CD14-positive monocyte (primary cell): ENCODE measurements around the gene CGRRF1. TPM values are rescaled to one million over a fixed set of nuclear protein-coding genes. Genes with fewer than 3 reads are reported as not detected.
A peak's percentile ranks its signal among the peaks of the same experiment; 100 is the strongest.

Source experiments
- DNase-seq, 3 donors: peaks; one replicate each; pipeline ENCODE4 v3.0.0-alpha.2; 2011 to 2022
- H2AFZ ChIP-seq: 2 replicates; pipeline ENCODE4 v1.6.0; 2012; ENCODE audit warnings: mild to moderate bottlenecking, low read depth, low read length, inconsistent platforms; ENCODE audit not compliant: insufficient read depth, poor library complexity, severe bottlenecking
- H3K27ac ChIP-seq, 2 donors: 1 replicate in 1 of 2; 2 replicates in 1 of 2; pipeline ENCODE4 v1.5.1; 2012 to 2013; ENCODE audit warnings: low read length in 2 of 2, control low read depth in 1 of 2, inconsistent platforms in 1 of 2, low read depth in 1 of 2, mild to moderate bottlenecking in 1 of 2
- H3K27me3 ChIP-seq, 2 donors: one replicate each; pipeline versions ENCODE4 v1.6.0 to v1.6.1; 2011 to 2013; ENCODE audit warnings: low read length in 2 of 2; ENCODE audit not compliant: control insufficient read depth in 2 of 2, insufficient read depth in 2 of 2
- H3K36me3 ChIP-seq, 2 donors: replicated peaks in 1 of 2; 1 replicate in 1 of 2; 2 replicates in 1 of 2; pipeline versions ENCODE4 v1.5.1 to v1.6.1; 2012 to 2013; ENCODE audit warnings: low read length in 2 of 2, control low read depth in 1 of 2, inconsistent platforms in 1 of 2, mild to moderate bottlenecking in 1 of 2; ENCODE audit not compliant: insufficient read depth in 2 of 2, control insufficient read depth in 1 of 2
- H3K4me1 ChIP-seq, 2 donors: 1 replicate in 1 of 2; 2 replicates in 1 of 2; pipeline versions ENCODE4 v1.5.1 to v1.6.1; 2012 to 2013; ENCODE audit warnings: low read length in 2 of 2, control low read depth in 1 of 2, inconsistent platforms in 1 of 2, mild to moderate bottlenecking in 1 of 2, moderate library complexity in 1 of 2; ENCODE audit not compliant: insufficient read depth in 2 of 2, control insufficient read depth in 1 of 2
- H3K4me2 ChIP-seq: replicated peaks from 2 replicates; pipeline ENCODE3; 2012; ENCODE audit warnings: low read length, moderate library complexity, mild to moderate bottlenecking; ENCODE audit not compliant: poor library complexity, severe bottlenecking; ENCODE audit errors: extremely low read depth
- H3K4me3 ChIP-seq, 3 experiments: fragments of 200-600 bp in 1 of 3; sonication (generic) in 1 of 3; replicated peaks in 1 of 3; 1 replicate in 2 of 3; 2 replicates in 1 of 3; pipeline ENCODE4 v1.5.1; 2011 to 2013; ENCODE audit warnings: low read length in 3 of 3, mild to moderate bottlenecking in 3 of 3, control low read depth in 2 of 3, low read depth in 2 of 3, inconsistent platforms in 1 of 3, moderate library complexity in 1 of 3
- H3K79me2 ChIP-seq: 2 replicates; pipeline ENCODE4 v1.6.0; 2012; ENCODE audit warnings: mild to moderate bottlenecking, control low read depth, inconsistent platforms, low read length, moderate library complexity; ENCODE audit not compliant: insufficient read depth
- H3K9ac ChIP-seq: 2 replicates; pipeline ENCODE4 v1.6.0; 2017; ENCODE audit warnings: low read length, mild to moderate bottlenecking; ENCODE audit not compliant: insufficient read depth, poor library complexity, severe bottlenecking
- H3K9me3 ChIP-seq, 2 donors: replicated peaks in 1 of 2; 1 replicate in 1 of 2; 2 replicates in 1 of 2; pipeline versions ENCODE4 v1.5.1 to v1.6.1; 2012 to 2013; ENCODE audit warnings: low read length in 2 of 2, control low read depth in 1 of 2; ENCODE audit not compliant: control insufficient read depth in 1 of 2, insufficient read depth in 1 of 2
- H4K20me1 ChIP-seq: 2 replicates; pipeline ENCODE4 v1.6.0; 2012; ENCODE audit warnings: mild to moderate bottlenecking, low read length, control low read depth, moderate library complexity; ENCODE audit not compliant: insufficient read depth
- H3K27ac Mint-ChIP-seq, 7 donors: one replicate each; pipeline ENCODE4 v1.8.0; 2020; ENCODE audit warnings: mild to moderate bottlenecking in 7 of 7, mixed read lengths in 7 of 7, moderate library complexity in 6 of 7, inconsistent platforms in 2 of 7
- H3K27me3 Mint-ChIP-seq, 3 donors: one replicate each; pipeline ENCODE4 v1.8.0; 2021 to 2022; ENCODE audit warnings: low read depth in 3 of 3, mild to moderate bottlenecking in 3 of 3, mixed read lengths in 3 of 3, moderate library complexity in 3 of 3, inconsistent platforms in 1 of 3
- H3K36me3 Mint-ChIP-seq, 2 donors: one replicate each; pipeline ENCODE4 v1.8.0; 2020; ENCODE audit warnings: mixed read lengths in 2 of 2, inconsistent platforms in 1 of 2, mild to moderate bottlenecking in 1 of 2
- H3K4me1 Mint-ChIP-seq: one replicate; pipeline ENCODE4 v1.8.0; 2020; ENCODE audit warnings: mild to moderate bottlenecking, mixed read lengths
- H3K4me3 Mint-ChIP-seq, 2 donors: one replicate each; pipeline ENCODE4 v1.8.0; 2020; ENCODE audit warnings: mild to moderate bottlenecking in 2 of 2, mixed read lengths in 2 of 2, moderate library complexity in 1 of 2
- H3K9me3 Mint-ChIP-seq, 7 donors: one replicate each; pipeline ENCODE4 v1.8.0; 2020 to 2022; ENCODE audit warnings: mixed read lengths in 7 of 7, mild to moderate bottlenecking in 6 of 7, moderate library complexity in 6 of 7, inconsistent platforms in 2 of 7
- CTCF ChIP-seq: fragments of 200-600 bp; IDR thresholded peaks from one replicate; pipeline ENCODE4 v1.8.0; 2022; ENCODE audit warnings: antibody characterized with exemption, mild to moderate bottlenecking
- WGBS: methylation state at CpG from one replicate; pipeline ENCODE4 v1.1.5; 2013; ENCODE audit warnings: missing lambda C conversion rate; ENCODE audit not compliant: insufficient coverage; 5-methylcytosine and 5-hydroxymethylcytosine counted together
- intact Hi-C, 2 donors: fragments of 100-400 bp; cut with micrococcal nuclease; formaldehyde crosslinking; loops; one replicate each; pipeline versions ENCODE4 v1.15.0 to v1.15.1; 2023
- polyA plus RNA-seq, 3 donors: library from polyadenylated mRNA; depleted of rRNA in 1 of 3; unstranded in 2 of 3; stranded (reverse) in 1 of 3; fragments of 300-500 nt in 2 of 3; fragments of >200 nt in 1 of 3; fragmentation: Illumina TruSeq in 2 of 3; gene quantifications; 1 replicate in 2 of 3; 2 replicates in 1 of 3; pipeline ENCODE4 v1.2.3, GENCODE V29; 2012 to 2021

The CGRRF1 gene
- polyA plus RNA-seq, 3 donors: 5.8 to 19.4 (median 18.6) TPM

- H3K4me1 ChIP-seq: no peaks in the 10 kb centered on the region
- no peak for DNase-seq
- no peaks in the 10 kb centered on the region for H3K9me3 ChIP-seq
- no peaks in the 10 kb centered on the region for H3K79me2 ChIP-seq
- H4K20me1 ChIP-seq: no peaks in the 10 kb centered on the region
- no peaks in the 10 kb centered on the region for H3K36me3 ChIP-seq
- no peak overlapping the region for H3K4me2 ChIP-seq
- no peak for TF ChIP-seq CTCF
- H3K27ac ChIP-seq: no peak overlapping the region
- H3K4me3 Mint-ChIP-seq: no peak overlapping the region
- 78% methylated on average over 1 of the region's 3 CpGs for WGBS
- H3K9me3 Mint-ChIP-seq: no peaks in the 10 kb centered on the region
- H2AFZ ChIP-seq: no peak overlapping the region
- no peak overlapping the region for H3K9ac ChIP-seq
- H3K36me3 Mint-ChIP-seq: no peaks in the 10 kb centered on the region
- no peaks in the 10 kb centered on the region for H3K4me1 Mint-ChIP-seq
- H3K4me3 ChIP-seq: no peak overlapping the region
- H3K27me3 Mint-ChIP-seq: peaks cover 1 to 6% (median 3%) of the 10 kb centered on the region in 3 donors
- H3K27me3 ChIP-seq: no peaks in the 10 kb centered on the region
- no peak overlapping the region for H3K27ac Mint-ChIP-seq
- intact Hi-C loops: no loop called here
Observed at GRCh38 chr14:54549862-54550261, 40.2 kb downstream of the CGRRF1 start.

GRCh38 chr14:54550514-54550913 lies 40.8 kb downstream of the CGRRF1 start:
- WGBS: no CpG with 5 or more reads among the region's 1 CpG
- Histone ChIP-seq H3K36me3 (no peaks in the 10 kb centered on the region), H3K79me2 (no peaks in the 10 kb centered on the region), H3K9me3 (no peaks in the 10 kb centered on the region), H3K4me2 (no peak overlapping the region), H3K27me3 (no peaks in the 10 kb centered on the region), H4K20me1 (no peaks in the 10 kb centered on the region), H3K9ac (no peak overlapping the region), H2AFZ (no peak overlapping the region), H3K27ac (no peak overlapping the region), H3K4me1 (no peaks in the 10 kb centered on the region), H3K4me3 (no peak overlapping the region)
- Mint-ChIP-seq H3K4me3 (no peak overlapping the region), H3K4me1 (no peaks in the 10 kb centered on the region), H3K36me3 (no peaks in the 10 kb centered on the region), H3K27ac (peak overlapping the region in 1 of 7 donors; percentile 2), H3K9me3 (no peaks in the 10 kb centered on the region), H3K27me3 (peaks cover 1 to 5% (median 3%) of the 10 kb centered on the region in 3 donors)
- no peak for DNase-seq
- intact Hi-C loops: no loop called here
- no peak for TF ChIP-seq CTCF
